ENCODE measurements around the gene IL22. TPM values are rescaled to one million over a fixed set of nuclear protein-coding genes. Genes with fewer than 3 reads are reported as not detected.
A peak's percentile ranks its signal among the peaks of the same experiment; 100 is the strongest.

Gene IL22
- polyA plus RNA-seq, 5 donors: not detected

DNA sequence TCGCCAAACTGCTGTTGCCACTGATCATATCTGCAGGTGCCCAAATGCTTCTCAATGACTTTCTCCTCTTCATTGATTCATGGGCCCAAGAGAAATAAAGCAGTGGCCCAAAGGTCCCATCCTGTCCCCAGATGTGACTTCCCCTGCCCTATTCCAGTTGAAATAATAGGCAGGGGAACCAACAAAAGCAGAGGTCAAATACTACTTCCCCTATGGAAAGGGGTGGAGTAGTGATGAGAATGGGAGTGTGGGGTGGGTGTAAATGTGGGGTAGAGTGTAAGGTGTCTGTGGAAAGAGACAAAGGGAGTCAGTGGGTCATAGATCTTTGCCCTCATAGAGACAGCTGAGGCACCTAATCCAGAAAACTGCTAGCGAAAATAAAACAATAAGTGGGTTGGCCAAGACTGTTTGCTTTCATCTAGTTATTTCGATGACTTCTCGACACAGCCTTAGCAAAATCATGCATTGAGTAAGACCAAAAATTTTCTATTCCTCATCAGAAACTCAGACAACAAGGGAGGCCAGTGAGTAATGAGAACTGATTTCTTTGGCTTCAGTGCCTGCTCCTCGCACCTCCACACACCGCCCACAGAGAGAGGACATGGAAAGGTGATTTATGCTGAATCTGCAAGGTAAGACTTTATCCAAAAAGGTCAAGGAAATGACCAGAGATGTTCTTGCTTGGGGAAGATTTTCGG is 10.9 kb upstream of the IL22 start:
- DNase-seq: no peak

DNA sequence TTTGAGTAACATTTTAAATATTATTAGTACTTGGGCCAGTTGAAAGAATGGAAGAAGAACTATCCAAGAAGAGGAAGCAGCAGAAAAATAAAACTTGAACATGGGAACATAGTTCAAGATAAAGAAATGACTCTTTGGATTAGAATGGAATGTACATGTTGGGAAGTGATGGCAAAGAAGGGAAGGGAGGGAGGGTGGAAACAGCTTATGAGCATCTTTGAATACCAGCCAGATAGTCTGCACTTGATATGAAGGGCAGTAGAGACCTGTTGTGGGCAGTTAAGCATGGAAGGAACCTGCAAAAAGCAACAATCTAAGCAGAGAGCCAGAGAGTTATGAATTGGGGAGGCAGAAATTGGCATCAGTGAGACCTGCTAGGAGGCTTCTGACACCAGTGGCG is 10.0 kb upstream of the IL22 start:
- DNase-seq: no peak

DNA sequence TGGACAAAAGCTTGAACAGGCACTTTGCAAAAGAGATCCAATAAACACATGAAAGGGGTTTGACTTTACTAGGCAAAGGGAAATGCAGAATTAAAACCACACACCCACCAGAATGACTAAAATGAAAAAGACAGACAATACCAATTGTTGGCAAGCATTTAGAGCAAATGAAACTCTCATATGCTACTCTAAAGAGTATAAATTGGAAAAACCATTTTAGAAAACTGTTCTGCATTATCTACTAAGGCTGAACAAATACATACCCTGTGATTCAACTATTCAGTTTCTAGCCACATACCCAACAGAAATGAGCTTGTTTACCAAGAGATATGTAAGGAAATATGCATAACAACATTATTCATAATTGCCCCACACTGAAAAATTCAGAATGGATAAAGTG is 8.5 kb upstream of the IL22 start:
- DNase-seq: no peak

DNA sequence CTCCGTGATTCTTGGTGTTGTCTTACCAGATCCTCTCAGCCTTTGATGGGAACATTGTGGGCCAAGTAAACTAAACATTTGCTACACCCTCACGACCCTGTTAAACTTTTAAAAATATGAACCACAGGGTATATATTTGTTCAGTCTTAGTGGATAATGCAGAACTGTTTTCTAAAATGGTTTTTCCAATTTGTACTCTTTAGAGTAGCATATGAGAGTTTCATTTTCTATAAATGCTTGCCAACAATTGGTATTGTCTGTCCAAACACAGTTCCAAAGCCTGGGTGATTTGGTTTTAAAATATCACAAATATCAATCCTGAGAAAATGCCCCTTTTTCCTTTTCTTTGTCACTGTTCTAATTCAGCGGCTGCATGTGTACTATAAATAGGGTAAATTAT is 6.7 kb upstream of the IL22 start:
- no peak for DNase-seq

DNA sequence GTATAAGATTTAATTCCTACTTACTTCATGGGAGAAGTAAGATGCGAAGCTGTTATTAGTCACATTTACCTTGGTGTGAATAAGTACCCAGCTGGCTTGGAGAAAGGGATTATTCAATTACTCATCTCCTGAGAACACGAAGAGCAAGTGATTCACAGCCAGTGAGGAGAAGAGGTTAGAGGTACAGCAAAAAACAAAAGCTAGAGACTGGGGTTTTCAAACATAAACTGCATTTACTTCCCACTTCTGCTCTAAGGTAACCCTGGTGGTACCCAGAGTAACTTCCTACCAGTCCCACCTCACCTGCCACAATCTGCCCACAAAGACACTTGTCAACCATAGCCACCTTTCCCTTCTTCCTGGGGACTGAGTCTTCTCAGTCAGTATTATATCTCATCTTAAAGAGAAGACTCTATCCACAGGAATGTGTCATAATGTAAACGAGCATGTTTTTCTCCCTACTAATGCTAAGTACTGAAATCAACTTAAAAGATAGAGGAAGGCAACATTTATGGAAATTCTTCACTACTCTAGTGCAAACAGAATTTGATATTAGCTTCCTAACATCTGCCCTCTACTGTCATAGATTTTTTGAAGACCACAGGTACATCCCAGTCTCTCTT is 6.0 kb upstream of the IL22 start:
- no peak for DNase-seq

DNA sequence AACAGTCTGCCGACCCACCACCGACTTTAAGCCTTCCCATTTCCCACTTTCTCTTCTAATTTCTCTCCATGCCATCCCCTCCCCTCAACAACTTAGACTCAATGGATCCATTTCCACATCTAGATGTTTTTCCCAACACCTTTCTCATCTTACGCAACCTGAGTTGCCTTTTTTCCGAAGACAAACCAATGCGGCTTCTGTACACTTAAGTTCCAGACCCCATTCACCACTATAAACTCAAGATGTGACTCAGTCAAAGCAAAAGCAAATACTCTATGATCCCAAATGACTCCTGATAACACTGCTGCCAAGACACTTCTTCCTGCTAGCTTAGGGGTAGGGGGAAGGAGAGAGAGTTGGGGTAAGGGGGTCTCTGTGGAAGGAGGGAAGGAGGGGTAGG is 1.3 kb downstream of the IL22 start:
- DNase-seq: no peak

DNA sequence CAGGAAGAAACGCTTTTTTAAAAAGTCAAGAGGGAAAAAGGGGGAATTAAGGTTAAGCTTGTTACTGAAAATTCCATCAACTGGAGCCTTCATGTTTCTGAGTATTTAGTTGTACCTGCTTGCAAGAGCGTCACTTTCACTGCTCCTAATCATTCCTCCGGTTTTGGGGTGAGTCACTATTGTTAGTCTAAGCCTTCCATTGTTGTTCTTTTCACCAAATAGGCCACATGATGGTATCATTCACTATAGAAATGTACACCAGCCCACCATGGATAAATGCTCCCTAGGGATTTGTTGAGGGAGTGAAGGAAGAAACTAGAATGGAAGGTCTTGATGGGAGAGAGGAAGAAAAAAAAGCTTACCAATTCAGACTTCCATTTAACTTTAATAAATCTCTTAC is 3.0 kb downstream of the IL22 start:
- no peak for DNase-seq

DNA sequence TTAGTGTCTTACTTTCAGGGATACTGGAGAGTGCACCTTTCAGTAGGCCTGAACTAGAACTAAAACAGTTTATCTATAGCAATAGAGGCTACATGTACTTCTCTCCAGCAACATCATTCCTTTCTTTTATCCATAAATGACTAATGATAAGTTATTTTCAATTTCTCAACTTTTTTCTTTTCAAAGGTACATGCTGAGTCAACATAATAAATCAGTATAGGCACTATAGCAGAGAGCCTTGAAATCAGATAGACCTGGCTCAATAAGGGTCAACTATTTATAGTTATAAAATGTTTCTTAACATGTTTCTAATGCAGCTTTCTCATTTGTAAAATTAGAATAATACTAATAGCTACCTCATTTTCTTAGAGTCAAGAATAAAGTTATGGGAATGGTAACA is 5.6 kb downstream of the IL22 start:
- no peak for DNase-seq

DNA sequence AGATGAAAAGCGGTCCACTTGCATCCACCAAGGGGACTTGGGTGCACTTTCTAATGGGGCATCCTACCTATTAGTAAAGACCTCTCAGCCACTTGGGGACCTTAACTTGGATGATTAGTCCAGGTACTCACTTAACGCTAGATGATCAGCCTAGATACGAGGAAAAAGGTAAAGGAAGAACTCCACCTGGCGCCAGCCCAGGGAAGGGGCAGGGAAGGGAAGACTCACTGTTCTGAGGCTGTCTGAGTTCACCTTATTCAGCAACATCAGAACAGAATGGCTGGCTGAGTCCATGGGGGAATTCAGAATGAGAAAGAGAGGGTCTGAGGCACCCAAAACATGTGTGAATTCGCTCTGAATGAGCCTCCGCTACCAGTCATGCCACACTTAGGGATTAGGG is 7.1 kb downstream of the IL22 start:
- no peak for DNase-seq

DNA sequence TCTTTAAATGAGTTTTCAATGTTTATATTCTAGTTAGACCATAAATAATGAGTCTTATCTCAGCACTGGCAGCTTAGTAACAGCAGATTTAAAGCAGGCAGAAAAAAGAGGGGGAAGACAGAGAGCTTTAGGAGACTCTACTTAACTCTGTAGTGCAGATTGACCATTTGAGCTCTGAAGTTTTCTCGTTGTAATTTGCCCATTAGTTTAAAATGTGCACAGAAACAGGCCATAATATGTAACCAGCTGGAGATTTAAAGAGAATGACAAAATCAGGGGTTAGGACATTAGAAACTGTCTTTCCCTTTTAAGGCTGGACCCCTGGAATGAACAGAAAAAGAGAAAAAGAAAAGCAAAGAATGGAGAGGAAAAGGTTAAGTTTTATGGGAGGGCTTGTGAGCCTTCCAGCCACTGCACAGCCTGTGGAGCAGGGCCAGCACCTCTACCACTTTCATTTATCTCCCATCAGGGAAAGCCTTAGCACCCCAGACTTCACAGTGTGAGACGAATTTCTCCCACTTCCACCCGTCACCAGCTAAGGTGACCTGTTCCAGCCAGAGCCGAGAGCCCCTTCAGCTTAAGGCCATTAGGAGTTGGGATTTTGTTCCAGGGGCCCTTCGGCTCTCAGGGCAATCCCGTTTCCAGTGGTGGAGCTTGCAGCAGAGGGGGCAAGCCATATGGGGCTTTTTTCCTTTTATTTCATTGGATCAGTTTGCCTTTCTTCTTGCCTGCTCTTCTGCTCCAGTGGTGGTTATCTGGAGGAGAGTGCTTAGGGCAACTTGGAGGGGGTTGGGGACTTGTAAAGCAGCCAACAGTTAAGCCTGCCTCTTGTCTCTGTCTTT is 8.0 kb downstream of the IL22 start:
- DNase-seq: peak; percentile 58 to 63

DNA sequence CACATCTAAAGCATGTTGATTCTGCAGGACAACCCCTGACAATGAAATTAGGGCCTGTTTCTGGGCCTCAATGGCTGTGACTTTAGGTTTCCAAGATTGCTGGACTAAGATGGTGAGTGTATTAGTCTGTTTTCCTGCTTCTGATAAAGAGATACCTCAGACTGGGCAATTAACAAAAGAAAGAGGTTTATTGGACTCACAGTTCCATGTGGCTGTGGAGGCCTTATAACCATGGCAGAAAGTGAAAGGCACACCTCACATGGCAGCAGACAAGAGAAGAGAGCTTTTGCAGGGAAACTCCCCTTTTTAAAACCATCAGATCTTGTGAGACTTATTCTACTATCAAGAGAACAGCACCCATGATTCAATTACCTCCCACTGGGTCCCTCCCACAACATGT is 10.6 kb downstream of the IL22 start:
- DNase-seq: no peak

DNA sequence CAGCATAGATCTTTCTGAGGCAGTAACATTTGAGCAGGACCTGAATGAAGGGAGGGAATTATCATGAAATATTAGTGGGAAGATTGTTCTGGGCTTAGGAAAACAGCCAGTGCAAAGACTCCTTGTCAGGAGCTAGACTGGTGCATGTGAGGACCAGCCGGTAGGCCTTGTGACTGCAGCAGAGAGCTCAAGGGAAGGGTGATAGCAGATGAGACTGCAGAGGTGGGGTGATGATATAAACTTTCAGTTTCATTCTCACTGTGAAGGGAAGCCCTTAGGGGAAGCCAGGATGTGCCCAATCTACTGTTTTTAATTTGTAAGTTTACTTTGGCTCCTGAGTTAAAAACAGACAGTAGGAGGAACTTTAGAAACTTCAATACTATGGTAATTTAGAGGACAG is 12.4 kb downstream of the IL22 start:
- no peak for DNase-seq

DNA sequence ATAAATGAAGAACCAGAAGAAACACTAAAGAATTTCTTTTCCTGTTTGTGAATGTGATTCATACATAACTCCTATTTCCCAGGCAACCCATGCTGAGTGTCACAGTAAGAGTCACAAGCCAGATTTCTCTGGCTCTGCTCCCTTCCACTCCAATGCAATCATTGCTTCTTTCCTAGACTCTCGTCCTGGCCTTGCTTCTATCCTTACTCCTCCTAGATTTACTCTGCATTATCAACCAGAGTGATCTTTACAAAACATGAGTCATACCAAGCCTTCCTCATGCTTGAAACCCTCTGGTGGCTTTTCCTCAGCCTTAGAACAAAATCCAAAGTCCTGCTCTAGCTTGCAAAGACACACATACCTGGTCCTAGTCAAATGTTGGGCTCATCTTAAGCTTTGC is 13.3 kb downstream of the IL22 start:
- DNase-seq: no peak

DNA sequence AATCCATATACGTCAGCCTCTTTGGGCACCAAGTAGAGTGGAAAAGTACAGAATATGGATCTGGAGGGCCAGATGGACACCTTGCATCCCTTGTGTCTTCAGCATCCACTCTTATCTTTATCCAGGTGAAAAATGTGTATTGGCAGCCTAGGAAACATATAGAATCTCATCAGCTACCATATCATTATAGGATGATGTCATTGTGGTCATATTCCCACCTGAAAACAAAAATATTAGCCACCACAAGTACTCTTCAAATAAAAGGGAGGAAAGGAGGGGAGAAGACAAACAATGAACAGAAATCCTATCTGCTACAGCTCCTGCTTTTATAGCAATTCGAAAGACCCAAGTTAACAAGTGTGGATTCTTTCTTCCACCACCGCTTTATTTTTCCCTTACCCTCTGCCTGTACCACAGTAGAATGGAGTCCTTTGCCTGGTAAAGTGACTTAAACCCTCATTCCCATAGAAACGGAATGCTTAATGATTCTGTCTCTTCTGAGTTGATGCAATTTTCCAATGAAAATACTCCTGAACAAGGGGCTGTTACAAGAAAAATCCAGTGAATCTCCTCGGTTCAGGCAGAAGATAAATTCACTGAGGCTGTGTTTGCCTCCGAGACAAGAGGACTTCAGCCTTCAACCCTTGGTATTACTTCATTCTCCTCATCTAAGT is 14.0 kb downstream of the IL22 start:
- DNase-seq: no peak

DNA sequence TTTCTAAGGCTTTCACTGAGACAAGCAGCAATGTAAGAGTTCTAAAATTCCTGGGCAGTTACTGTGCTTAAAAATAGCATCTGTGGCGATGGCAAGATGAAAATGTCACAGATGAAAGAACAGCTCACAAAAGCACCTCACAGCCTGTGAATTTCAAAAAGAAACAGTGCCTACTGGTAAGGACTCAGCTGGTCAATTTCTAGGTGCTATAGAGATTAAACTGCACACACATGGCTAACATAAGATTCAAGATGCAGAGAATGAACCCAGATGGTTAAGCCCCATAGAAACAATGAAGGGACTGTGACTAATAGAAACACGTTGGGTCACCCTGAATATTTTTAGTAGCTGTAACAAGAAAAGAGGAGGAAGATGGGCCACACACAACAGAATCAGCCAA is 15.8 kb downstream of the IL22 start:
- no peak for DNase-seq

DNA sequence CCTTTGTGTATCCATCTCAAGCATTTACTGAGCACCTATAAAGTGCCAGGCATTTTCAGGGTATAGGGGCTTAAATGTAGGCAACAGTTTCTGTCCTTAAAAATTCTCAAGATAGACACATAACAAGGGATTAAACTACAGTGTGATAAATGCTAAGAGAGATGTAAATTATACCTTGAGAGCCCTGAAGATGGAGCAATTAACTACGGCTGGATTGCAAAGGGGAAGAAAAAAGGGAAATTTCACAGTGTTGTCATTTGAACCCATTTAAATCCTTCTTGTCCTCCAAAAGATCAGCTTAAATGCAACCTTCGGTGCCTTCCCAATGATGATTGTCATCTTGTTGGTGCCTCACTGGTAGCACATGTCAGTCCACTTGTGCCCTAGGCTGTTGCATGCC is 16.3 kb downstream of the IL22 start:
- no peak for DNase-seq

DNA sequence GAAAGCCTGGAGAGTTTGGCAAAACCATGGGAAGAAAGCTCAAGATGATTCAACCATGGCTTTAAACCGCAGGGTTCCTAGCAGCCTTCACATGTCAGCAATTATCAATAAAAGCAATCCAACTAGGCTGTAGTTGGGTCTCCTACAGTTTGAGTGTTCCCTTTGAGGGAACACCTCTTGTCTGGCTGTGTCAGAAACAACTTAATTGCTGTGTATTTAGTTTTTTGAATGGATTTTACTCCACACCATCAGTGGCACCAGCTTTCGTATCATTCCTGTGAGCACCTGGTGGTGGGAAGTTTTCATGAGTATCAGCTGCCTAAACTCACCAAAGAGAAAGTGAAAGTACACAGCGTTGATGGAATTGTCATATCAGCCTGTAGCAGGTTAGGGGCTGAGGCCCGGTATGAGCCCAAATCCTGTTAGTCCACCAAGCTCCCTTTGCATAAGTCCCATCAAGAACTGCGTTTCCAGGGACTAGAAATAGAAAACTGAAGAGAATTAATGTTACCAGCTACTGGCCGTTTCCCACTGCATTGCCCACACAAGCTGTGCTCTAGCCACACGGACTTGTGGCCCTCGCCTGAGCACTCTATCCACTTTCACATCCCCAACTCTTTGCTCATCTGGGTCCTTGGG is 16.9 kb downstream of the IL22 start:
- DNase-seq: no peak

DNA sequence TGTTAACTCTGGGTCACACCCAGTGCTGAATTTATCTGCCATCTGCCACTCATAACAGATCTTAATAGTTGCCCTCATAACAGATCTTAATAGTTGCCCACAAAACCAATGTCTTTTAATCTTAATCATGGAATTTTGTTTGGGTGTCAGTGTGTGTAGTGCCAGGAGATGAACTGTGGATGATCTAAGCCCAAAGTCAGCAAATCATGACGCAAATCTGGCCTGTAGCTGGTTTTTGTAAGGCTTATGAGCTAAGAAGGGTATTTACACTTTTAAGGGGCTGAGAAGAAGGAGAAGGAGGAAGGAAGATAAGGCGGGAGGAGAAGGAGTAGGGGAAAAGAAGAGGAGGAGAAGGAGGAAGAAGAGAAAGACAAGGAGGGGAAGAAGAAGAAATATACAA is 17.8 kb downstream of the IL22 start:
- DNase-seq: no peak

DNA sequence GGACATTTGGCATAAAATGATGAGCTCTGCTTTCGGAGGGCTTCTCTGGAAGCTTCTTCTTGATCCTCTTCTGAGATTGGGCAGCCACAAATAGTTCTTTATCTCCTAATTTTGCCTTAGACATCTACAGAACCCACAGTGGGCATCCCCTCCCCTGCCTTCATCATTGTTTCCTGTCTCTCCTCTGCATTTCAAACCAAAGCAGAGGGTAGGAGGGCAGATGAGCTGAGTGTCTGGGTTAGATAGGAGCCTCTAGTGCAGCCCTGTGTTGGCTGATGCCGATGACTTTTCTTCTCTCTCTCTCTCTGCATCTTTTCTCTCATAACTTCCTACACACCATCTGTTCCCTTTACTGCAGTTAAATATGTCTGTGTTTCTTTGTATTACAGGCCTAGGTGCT is 19.3 kb downstream of the IL22 start:
- DNase-seq: no peak

DNA sequence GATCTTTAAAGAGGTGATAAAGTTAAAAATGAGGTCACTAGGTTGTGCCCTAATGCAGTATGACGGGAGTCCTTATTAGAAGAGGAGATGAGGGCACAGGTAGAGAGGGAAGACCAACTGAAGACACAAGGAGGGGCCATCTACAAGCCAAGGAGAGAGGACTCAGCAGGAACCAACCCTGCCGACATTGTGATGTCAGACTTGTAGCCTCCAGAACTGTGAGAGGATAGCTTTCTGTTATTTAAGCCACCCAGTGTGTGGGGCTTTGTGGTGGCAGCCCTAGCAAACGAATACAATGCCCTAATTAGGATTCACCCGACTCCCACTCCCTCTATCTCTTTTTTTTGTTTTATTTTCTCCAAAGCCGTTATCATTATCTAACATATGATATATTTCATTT is 19.9 kb downstream of the IL22 start:
- DNase-seq: no peak

DNA sequence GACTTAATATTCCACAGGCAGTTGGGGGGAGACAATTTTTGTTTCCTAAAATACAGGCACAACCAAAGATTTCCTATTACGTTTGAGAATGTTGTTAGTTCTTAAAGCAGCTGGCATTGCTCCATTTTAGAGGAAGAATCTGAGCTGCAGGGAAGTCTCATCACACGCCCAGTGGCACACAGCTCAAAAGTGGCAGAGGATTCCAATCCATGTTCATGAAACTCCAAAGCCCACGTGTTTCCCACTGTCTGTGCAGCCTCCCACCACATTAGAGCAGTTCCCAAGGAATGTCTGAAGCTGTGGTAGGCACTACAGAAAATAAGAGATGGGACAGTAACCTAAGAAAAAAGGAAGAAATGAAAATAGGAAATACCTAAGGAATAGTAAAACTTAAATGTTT is 21.7 kb downstream of the IL22 start:
- DNase-seq: no peak

DNA sequence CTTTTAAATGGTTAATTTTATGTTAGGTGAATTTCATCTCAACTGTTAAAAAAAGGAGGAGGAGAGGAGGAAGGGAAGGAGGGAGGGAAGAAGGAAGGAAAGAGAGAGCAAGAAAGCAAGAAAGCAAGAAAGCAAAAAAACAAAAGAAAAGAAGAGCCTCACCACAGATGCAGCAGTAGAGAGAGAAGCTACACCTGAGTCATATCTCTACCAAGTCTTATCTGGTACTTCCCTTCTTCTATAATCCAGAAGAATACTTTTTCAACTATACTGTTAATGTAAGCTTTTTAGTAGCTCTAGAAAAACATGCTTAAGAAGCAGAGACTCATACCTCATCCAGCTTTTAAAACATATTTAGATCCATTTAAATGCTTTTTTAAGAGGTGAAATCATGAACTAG is 22.2 kb downstream of the IL22 start:
- DNase-seq: no peak
